Measurements from ENCODE around the gene MYZAP. TPM values are rescaled to one million over a fixed set of nuclear protein-coding genes. Genes with fewer than 3 reads are reported as not detected.

Gene MYZAP
- polyA plus RNA-seq, 1 donor from 2014 or later, result not detected

DNA sequence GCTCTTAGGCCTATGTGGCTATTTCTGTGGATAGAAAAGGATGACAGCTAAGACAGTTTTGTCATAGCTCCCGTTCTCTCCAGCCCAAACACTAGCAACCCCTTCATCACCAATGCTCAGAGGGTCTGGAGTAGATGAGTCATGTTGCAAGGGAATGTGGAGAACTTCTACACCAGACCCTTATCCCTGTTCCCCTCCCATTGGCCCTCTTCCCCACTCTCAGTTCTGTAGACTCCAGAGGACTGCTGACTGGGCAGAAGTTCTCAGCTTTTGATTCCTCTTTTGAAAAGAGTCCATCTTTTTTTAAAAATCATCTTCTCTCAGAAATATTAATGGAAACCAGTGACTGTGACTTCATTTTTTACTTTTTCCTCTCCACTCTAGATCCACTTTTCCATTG, 2.4 kb upstream of the MYZAP start:
- TF ChIP-seq, protein P1, sequence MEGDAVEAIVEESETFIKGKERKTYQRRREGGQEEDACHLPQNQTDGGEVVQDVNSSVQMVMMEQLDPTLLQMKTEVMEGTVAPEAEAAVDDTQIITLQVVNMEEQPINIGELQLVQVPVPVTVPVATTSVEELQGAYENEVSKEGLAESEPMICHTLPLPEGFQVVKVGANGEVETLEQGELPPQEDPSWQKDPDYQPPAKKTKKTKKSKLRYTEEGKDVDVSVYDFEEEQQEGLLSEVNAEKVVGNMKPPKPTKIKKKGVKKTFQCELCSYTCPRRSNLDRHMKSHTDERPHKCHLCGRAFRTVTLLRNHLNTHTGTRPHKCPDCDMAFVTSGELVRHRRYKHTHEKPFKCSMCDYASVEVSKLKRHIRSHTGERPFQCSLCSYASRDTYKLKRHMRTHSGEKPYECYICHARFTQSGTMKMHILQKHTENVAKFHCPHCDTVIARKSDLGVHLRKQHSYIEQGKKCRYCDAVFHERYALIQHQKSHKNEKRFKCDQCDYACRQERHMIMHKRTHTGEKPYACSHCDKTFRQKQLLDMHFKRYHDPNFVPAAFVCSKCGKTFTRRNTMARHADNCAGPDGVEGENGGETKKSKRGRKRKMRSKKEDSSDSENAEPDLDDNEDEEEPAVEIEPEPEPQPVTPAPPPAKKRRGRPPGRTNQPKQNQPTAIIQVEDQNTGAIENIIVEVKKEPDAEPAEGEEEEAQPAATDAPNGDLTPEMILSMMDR (IDR thresholded peaks at IDR 0.05; ENCODE audit: poor library complexity, severe bottlenecking), result no peak
- TF ChIP-seq EZH2 (IDR thresholded peaks at IDR 0.05; ENCODE audit: borderline replicate concordance, insufficient read depth, low read length, poor library complexity, severe bottlenecking) (no peak), MXI1 (conservative IDR thresholded peaks at IDR 0.05; ENCODE audit: poor library complexity, severe bottlenecking) (no peak), POLR2AphosphoS5 (IDR thresholded peaks at IDR 0.05) (no peak), EP300 (conservative IDR thresholded peaks at IDR 0.05; ENCODE audit: poor library complexity, severe bottlenecking) (no peak), SMC3 (conservative IDR thresholded peaks at IDR 0.05; ENCODE audit: poor library complexity) (no peak), RAD21 (conservative IDR thresholded peaks at IDR 0.05) (no peak), TAF1 (IDR thresholded peaks at IDR 0.05; ENCODE audit: low read depth) (no peak)
- TF ChIP-seq, protein P2, sequence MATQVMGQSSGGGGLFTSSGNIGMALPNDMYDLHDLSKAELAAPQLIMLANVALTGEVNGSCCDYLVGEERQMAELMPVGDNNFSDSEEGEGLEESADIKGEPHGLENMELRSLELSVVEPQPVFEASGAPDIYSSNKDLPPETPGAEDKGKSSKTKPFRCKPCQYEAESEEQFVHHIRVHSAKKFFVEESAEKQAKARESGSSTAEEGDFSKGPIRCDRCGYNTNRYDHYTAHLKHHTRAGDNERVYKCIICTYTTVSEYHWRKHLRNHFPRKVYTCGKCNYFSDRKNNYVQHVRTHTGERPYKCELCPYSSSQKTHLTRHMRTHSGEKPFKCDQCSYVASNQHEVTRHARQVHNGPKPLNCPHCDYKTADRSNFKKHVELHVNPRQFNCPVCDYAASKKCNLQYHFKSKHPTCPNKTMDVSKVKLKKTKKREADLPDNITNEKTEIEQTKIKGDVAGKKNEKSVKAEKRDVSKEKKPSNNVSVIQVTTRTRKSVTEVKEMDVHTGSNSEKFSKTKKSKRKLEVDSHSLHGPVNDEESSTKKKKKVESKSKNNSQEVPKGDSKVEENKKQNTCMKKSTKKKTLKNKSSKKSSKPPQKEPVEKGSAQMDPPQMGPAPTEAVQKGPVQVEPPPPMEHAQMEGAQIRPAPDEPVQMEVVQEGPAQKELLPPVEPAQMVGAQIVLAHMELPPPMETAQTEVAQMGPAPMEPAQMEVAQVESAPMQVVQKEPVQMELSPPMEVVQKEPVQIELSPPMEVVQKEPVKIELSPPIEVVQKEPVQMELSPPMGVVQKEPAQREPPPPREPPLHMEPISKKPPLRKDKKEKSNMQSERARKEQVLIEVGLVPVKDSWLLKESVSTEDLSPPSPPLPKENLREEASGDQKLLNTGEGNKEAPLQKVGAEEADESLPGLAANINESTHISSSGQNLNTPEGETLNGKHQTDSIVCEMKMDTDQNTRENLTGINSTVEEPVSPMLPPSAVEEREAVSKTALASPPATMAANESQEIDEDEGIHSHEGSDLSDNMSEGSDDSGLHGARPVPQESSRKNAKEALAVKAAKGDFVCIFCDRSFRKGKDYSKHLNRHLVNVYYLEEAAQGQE (IDR thresholded peaks at IDR 0.05; ENCODE audit: borderline replicate concordance), result no peak
- no peaks in the 10 kb centered on the region for H4K20me1 ChIP-seq (ENCODE audit: insufficient read depth)
- H3K4me2 ChIP-seq (ENCODE audit: low read length), result no peak overlapping the region
- no peaks in the 10 kb centered on the region for H3K9me3 ChIP-seq (ENCODE audit: low read length)
- H3K27me3 ChIP-seq (ENCODE audit: insufficient read depth, low read depth, low read length), result peaks cover 24% of the 10 kb centered on the region
- no peaks in the 10 kb centered on the region for H3K79me2 ChIP-seq (replicated peaks; ENCODE audit: insufficient read depth, low read length)
- no peak overlapping the region for H2AFZ ChIP-seq (ENCODE audit: low read depth, low read length)
- H3K9me2 ChIP-seq (ENCODE audit: insufficient read depth, low read length), result no peaks in the 10 kb centered on the region
- H3K27ac ChIP-seq (ENCODE audit: low read length), result no peak overlapping the region
- no peak overlapping the region for H3K4me3 ChIP-seq (ENCODE audit: low read length)
- no peaks in the 10 kb centered on the region for H3K36me3 ChIP-seq (ENCODE audit: insufficient read depth, low read length)
- H3K9ac ChIP-seq (ENCODE audit: low read length), result no peak overlapping the region
- H3F3A ChIP-seq (ENCODE audit: insufficient read depth, low read length, poor library complexity, severe bottlenecking), result no peaks in the 10 kb centered on the region

DNA sequence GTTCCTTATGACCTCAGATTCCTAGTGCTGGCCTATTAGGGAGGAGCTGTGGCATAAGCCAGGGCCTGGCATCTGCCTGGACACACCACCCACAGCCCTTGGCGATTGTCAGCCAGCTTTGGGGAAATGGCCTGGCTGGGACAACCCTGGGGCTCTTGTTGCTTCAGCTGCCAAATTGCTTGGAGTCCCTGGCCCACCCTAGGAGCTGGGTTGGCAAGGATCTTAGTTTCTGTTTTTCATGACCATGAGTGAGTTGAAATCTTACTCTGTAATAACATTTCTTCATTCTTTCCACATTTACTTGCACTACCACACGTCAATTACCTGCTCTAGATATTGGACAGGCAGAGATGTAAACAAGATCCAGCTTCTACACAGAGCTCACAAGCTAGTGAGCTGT, 1.9 kb upstream of the MYZAP start:
- Histone ChIP-seq H3K27me3 (ENCODE audit: insufficient read depth, low read depth, low read length) (peaks cover 24% of the 10 kb centered on the region), H3K9me2 (ENCODE audit: insufficient read depth, low read length) (no peaks in the 10 kb centered on the region), H3K27ac (ENCODE audit: low read length) (no peak overlapping the region)

More for the DNA sequence above, 1.9 kb upstream of the MYZAP start:
- Histone ChIP-seq H3K9ac (ENCODE audit: low read length) (no peak overlapping the region), H3K79me2 (replicated peaks; ENCODE audit: insufficient read depth, low read length) (no peaks in the 10 kb centered on the region), H3K36me3 (ENCODE audit: insufficient read depth, low read length) (no peaks in the 10 kb centered on the region), H3K4me3 (ENCODE audit: low read length) (no peak overlapping the region), H3K4me2 (ENCODE audit: low read length) (no peak overlapping the region), H2AFZ (ENCODE audit: low read depth, low read length) (no peak overlapping the region), H3F3A (ENCODE audit: insufficient read depth, low read length, poor library complexity, severe bottlenecking) (no peaks in the 10 kb centered on the region), H4K20me1 (ENCODE audit: insufficient read depth) (no peaks in the 10 kb centered on the region), H3K9me3 (ENCODE audit: low read length) (no peaks in the 10 kb centered on the region)
- no peak for TF ChIP-seq SMC3 (conservative IDR thresholded peaks at IDR 0.05; ENCODE audit: poor library complexity)
- no peak for TF ChIP-seq TAF1 (IDR thresholded peaks at IDR 0.05; ENCODE audit: low read depth)
- no peak for TF ChIP-seq POLR2AphosphoS5 (IDR thresholded peaks at IDR 0.05)
- no peak for TF ChIP-seq MXI1 (conservative IDR thresholded peaks at IDR 0.05; ENCODE audit: poor library complexity, severe bottlenecking)
- TF ChIP-seq EZH2 (IDR thresholded peaks at IDR 0.05; ENCODE audit: borderline replicate concordance, insufficient read depth, low read length, poor library complexity, severe bottlenecking), result no peak
- TF ChIP-seq, protein P2 (IDR thresholded peaks at IDR 0.05; ENCODE audit: borderline replicate concordance), result no peak
- no peak for TF ChIP-seq RAD21 (conservative IDR thresholded peaks at IDR 0.05)
